HG03378 (cell line): ENCODE measurements around the gene OR1S1.
"Not testable (repeated sequence)": the region's sequence is repeated elsewhere in the genome, so short reads cannot be mapped to it uniquely, and the experiment has no call there.

ENCODE experiments used
- ATAC-seq: cut with Tn5 transposase; IDR thresholded peaks from one replicate; pipeline ENCODE4 v1.9.1; 2021; ENCODE audit warnings: mild to moderate bottlenecking, moderate library complexity; ENCODE audit not compliant: unreplicated experiment

The OR1S1 gene

DNA sequence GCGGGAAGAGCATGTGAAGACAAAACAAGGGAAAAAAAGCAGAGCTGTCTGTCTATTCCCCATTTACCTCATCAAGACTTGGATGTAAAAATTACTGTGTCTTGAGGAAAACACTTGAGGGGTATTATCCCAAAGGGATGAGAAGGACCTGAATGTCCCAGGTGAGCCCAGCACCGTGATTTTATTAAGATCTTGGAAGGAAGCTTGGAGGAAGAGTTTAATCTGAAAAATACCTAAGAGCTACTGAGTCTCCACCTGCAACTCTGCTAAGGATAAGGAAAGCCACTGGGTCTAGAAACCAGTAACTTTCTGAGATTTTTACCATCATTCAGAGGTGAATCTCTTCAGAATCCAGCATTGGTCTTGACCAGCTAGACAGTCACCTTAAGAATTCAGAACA, at the start of gene OR1S1:
Gene OR1S1, plus strand, starts transcription at position 301 of the 400 bp plus-strand sequence.
- ATAC-seq = not testable (repeated sequence)

DNA sequence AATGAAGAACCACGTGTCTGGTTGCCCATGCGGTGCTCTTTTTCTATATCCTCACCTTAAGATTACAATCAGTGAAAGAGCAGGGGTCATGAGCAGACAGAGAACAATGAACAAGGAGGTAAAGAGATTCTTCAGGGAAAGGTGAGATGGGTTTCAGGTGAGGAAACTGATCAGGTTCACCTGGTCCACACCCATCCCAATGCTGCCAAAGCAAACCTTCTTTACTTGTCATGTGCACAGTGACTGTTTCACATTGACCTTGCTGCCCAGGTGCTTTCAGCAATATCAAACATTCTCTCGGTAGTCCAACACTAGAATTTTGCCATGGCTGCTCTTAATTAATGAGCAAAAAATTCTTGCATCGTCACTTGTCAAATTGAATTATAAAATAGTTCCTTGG, 48.1 kb upstream of the OR1S1 start:
- ATAC-seq = no peak

DNA sequence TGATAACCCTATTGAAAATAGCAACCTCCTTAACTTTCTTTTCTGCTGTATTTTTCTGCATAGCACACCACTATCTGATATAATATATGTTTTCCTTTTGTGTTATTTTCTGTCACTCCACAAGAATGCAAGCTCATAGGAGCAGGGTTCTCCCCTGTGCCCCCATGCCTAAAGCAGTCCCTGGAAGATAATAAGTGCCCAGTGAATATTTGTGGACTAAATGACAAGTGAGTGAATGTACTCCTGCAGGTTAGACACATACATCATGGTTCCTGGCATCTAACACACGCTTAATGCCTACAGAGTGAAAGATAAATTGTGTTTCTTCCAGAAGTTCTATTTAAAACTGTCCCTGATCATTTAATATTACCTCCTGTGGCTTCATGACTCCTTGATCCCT, 47.5 kb upstream of the OR1S1 start:
- no peak for ATAC-seq

DNA sequence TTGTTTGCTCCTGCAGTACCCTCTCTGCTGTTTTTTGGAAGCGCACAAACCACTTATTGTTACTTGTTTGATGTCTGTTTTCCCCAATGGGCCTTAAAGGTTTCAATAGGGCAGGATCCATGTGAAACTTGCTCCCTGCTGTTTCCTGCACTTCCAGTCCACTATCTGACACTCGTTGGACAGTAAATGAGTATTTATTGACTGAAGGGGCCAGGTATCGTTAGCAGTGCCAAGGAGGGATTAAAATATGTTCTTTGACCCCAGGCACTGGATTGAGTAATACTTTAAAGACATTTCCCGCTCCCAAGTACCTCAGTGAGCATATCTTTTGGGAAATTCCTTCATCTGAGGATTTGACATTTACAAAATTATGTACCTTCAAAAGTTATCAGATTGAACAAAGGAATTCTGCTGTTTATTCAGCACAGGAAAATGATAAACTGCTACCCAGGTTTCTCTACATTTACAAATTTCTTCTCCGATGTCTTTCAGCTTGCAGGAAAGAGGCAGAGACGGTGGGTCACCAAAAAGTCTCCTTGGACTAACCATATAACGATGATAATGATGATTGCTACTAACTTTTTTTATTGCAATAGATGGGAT, 46.9 kb upstream of the OR1S1 start:
- ATAC-seq = no peak

DNA sequence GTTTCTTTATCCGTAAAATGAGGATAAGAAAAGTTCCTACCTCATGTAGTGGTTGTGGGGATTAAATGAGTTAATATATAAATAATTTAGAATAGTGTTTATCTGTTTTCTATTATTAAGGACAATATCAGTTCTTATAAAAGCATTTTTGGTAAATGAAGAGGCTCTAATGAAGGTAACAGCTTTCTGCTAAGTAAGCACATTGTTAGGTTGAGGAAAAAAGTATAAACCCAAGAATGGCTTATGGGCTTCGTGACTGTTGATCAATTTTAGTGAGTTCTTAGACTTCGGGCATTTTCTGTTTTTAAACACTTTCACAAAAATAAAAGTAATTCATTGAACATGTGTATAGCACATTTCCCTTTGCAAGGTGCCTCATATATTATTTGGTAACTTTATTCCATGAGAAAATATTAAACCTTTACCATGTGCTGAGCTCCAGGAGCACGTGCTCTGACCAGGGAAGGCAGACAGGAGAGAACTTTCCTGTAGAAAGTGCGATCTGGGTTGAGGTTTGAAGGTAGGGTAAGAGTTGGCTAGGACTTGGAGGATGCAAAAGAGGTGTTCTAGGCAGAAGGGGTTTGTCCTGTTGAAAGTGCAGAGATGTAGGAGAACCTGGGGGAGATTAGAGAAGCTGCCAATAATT, 35.0 kb upstream of the OR1S1 start:
- no peak for ATAC-seq

DNA sequence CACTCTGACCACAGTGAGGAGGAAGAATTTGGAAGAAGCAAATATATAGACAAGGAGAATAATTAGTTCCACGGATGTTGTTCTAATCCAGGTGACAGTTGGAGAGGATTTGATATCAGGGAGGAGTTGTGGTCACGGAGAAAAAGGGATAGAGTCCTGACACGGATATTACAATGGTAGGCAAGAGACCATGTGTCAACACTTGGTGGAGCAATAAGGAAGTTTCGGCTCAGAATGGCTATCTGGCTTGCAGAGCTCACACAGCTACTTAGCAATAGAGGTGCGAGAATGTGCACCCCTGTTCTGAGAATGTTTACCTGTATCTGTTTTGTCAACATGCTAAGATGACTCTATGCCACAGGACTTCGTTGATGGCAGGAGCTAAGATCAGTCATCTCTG, 34.1 kb upstream of the OR1S1 start:
- no peak for ATAC-seq

DNA sequence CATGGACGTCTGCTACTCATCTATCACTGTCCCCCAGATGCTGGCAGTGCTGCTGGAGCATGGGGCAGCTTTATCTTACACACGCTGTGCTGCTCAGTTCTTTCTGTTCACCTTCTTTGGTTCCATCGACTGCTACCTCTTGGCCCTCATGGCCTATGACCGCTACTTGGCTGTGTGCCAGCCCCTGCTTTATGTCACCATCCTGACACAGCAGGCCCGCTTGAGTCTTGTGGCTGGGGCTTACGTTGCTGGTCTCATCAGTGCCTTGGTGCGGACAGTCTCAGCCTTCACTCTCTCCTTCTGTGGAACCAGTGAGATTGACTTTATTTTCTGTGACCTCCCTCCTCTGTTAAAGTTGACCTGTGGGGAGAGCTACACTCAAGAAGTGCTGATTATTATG, 32.9 kb upstream of the OR1S1 start:
- no peak for ATAC-seq

DNA sequence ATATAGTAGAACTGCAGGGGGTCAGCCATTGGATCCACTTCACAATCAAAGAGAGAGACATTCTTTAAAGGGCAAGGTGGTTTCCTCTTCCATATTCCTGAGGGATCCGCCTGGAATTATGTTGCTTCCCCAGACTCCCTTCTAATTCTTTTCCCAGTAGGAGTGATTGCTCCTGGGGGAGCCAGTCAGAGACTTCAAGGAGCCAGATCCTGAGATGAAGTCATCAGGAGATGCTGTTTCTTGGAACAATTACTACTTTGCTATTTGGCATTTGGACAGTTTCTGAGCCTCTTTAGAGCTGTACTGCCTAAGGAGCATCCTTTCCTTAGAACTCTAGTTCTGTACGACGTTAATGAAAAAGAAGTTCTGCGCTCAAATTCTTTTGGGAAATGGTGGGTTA, 25.6 kb upstream of the OR1S1 start:
- no peak for ATAC-seq

DNA sequence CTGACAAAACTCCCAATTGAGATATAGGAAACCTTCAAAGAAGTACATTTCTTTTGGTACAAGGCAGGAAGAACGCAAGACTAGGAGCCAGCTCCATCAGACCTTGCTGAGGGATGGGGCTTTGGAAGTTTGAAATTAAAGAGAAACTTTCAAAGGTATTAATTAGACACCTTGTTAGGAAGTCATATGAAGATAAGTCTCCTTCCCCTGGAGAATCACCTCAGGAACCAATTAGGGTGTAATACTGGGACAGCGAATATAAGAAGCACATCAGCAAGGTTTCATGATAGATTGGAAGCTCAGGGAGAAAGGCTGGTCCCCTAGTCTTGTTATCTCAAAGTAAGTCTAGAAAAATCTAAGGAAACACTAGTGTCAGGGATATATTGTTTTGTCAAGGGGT, 23.8 kb upstream of the OR1S1 start, which contains the start of gene OR9Q2:
Gene OR9Q2, plus strand, starts transcription at position 301 of the 400 bp plus-strand sequence. CDS start 1,421 bp downstream, outside the sequence.
- no peak for ATAC-seq

DNA sequence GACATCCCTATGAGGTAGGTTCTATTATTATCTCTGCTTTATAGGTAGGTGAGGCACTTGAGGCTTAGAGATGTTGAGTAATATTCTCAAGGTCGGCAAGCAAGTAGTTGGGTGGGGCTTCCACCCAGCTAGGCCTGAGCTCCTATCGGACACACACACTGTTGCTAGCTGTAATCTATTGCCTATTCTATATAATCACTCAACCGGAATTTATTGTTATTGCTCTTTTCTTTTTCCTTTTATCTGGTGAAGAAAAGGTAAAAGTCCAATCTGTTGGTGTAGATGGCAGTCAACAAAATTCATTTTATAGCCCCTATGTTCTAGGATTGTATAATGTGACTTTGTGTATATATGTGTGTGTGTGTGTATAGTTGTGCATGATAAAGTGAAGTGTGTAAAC, 20.3 kb upstream of the OR1S1 start:
- ATAC-seq = no peak

DNA sequence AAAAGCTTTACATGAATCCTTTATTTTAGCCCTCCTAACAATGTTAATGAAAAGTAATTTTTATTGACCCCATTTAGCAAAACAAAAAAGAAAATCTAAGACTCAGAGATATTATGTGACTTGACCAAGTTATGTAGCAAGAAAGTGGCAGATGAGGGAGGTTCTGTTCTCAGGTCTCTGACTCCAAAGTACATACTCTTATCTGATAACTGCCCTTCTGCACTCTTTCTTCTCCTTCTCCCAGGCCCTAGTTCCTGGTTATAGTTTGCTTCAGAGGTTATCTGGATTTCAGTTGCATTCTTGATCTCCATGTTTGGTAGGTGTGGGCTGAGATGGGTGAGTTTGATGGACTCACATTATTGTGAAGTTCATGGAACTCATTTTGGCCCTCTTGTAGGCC, 19.1 kb upstream of the OR1S1 start:
- no peak for ATAC-seq

DNA sequence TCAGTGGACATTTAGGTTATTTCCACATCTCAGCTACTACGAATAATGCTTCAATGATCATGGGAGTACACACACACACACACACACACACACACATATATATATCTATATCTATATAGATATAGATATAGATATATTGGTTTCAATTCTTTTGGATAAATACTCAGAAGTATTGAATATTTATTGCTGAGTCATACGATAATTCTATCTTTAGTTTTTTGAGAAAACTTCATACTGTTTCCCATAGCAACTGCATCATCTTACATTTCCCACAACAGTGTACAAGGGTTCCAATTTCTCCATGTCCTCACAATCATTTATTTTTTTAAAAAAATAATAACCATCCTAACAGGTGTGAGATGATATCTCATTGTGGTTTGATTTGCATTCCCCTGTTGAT, 16.6 kb upstream of the OR1S1 start:
- no peak for ATAC-seq

DNA sequence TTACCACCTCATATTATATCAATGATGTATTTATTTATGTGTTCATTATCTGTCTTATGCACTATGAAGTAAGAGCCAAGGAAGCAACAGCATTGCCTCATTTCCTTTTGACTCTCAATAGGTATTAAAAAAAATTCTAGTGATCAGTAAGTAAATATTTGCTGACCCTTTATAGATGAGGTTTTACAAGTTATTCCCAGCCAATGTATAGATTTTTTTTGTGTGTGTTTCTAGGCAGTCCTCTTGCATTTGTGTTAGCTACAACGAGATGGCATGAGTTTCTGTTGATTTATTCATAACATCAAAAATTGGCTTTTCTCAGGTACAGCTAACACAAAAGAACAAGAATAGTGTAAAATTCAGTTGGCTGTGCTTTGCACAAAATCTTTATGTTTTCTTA, 13.2 kb upstream of the OR1S1 start:
- ATAC-seq = no peak

DNA sequence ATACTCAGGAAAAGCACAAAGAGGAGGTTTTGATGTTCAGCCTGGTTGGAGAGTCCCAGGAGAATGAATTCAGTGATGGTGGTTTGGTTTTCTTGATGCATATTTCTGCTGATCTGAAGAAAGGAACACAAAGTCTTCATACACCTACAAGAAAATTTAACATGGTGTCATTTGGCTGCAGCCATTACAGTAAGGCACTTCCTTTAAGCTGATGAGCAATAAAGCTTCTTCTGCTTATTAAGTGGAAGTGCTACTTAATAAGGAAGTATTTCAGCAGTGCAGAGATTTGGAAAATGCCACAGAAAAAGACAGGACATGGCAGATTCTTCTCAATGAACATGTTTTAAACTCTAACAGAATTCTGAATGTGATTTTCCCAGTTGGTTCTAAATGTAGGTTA, 8.5 kb upstream of the OR1S1 start, which contains the start of gene OR1S2:
Gene OR1S2, minus strand, starts transcription at position 101 of the 400 bp plus-strand sequence. Its CDS starts 0 bp downstream, at position 101.
- ATAC-seq = no peak

DNA sequence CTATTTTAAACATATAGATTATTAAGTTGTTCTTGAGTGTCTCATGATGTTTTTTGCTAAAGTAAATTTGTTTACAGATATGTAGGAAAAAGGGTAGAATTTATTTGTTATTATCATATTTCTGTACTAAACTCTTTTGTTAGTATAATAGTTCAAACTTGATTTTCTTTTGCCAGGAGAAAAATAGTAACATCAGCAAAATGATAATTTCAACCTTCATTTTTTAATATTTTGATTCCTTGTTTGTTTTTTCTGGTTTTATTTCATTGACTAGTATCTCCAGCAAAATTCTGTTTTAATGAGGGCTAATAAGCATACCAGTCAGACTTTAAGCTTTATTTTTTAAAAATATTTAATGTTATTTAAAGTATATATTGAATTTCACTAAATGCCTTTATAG, 4.0 kb downstream of the OR1S1 start:
- ATAC-seq = no peak

DNA sequence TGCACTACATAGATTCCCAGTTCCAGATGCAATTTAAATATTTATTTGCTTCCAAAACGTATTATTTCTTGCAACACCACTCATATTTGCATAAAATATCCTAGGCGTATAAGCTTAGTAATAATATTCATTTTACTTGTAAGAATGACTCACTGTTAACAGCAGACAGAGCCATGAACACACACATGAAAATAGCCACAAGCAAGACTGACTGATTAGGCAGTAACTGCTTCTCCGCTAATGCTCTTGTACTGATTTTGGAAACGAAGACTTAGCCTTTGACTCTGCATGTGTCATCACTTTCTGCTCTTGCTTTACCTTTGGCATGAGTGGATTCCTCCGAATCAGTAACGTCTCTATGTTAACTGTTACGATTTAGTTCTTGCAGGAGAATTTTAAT, 10.2 kb downstream of the OR1S1 start:
- no peak for ATAC-seq

DNA sequence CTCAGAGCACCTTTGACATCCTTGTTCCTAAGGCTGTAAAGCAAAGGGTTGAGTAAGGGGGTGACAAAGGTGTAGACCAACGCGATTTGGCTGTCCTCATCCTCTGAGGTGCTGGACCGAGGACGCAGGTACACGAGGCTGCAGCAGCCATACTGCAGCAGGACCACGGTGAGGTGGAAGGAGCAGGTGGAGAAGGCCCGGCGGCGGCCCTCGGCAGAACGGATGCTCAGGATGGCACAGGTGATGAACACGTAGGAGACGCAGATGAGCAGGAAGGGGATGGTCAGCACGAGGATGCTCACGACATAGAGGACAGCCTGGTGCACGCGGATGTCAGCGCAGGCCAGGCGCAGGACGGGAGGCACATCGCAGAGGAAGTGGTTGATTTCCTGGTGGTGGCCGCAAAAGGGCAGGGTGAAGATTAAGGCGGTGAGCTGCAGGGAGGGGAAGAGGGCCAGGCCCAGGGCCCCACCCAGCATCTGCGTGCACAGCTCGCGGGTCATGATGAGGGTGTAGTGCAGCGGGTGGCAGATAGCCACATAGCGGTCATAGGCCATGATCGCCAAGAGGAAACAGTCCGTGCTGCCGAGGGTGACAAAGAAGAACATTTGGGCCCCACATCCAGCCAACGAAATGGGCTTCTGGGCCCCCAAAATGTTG, 15.6 kb downstream of the OR1S1 start:
- no peak for ATAC-seq

DNA sequence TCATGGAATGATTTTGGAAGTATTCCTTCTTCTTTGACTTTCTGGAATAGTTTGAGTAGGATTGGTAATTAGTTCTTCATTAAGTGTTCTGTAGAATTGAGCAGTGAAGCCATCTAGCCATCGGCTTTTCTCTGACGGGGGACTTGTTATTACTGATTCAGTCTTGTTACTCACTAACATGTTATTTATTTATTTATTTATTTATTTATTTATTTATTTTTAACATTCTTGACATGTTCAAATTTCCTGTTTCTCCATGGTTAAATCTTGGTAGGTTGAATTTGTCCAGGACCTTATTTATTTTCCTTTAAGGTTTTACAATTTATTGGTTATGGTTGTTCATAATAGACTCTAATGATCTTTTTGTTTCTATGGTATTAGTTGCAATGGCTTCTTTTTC, 31.4 kb downstream of the OR1S1 start:
- no peak for ATAC-seq

DNA sequence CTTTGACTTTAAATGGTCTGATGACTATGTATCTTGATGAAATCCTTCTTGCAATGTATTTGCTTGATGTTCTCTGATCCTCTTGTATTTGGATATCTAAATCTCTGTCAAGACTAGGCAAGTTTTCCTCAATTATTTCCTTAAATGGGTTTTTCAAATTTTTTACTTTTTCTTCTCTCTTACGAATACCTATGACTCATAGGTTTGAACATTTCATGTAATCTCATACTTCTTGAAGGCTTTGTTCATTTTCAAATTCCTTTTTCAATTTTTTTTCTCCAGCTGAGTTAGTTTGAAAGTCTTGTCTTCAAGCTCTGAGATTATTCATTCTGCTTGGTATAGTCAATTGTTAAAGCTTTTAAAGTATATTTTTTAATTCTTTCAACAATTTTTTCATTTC, 42.4 kb downstream of the OR1S1 start:
- ATAC-seq = no peak

DNA sequence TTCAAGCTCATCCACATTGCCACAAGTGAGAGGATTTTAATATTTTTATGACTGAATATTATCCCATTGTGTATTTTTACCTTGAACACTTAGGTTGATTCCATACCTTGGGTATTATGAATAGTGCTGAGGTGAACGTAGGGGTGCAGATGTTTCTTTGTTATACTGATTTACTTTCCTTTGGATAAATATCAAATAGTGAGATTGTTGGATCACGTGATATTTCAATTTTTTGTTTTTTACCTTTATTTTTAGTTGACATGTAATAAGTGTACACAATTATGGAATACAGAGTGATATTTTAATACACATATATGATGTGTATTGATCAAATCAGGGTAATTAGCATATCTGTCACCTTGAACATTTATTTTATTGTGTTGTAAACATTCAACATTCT, 47.5 kb downstream of the OR1S1 start:
- no peak for ATAC-seq
